Articular chondrocyte of knee joint (primary cell): Measurements from ENCODE around the gene KLHL1. TPM values are rescaled to one million over a fixed set of nuclear protein-coding genes. Genes with fewer than 3 reads are reported as not detected.

Experiments used
- small RNA-seq: library from RNA; depleted of rRNA; stranded (forward); fragments of <200 nt; gene quantifications from one replicate; pipeline ENCODE3, GENCODE V24; 2012
- total RNA-seq: library from RNA; depleted of rRNA; stranded (reverse); fragments of >200 nt; gene quantifications from 2 replicates; pipeline ENCODE4 v1.2.3, GENCODE V29; 2012

KLHL1 gene
- not detected in 2 replicates for total RNA-seq

DNA sequence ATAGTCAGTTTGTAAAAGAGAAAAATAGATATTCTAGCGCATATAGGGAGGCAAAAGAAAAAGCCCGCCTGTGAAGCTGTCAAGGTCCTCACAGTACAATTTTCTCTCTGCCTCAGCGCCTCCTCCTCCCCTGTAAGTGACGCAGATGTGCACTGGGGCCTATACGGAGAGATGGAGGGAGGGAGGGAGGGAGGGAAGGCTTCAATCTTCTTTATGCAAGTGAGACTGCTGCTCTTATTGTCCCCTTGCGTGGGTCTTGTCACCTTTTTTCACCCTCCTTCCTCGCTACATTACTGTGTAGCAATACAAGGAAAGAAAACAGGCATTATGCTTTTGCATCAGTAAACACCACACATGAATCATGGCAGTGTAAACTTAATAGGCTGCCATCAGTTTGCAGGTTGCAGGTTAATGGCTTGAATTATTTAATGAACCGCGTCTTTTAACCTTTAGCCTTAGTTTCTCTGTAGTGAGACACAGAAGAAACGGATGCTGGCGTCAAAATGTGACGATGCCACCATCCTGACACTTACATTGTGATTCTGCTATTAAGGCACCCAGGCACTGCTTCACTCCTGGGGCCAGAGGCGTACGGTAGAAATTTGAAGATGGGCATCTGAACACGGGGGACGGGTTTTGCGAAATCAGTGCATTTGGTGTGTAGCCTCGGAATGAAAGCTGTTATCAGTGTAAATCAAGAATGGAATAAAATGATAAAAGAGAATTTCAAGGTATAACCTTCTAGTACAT lies at the start of gene KLHL1:
Gene KLHL1 (minus strand): TSS at position 97 of the 750 bp plus-strand sequence. CDS start 753 bp downstream, outside the sequence.

DNA sequence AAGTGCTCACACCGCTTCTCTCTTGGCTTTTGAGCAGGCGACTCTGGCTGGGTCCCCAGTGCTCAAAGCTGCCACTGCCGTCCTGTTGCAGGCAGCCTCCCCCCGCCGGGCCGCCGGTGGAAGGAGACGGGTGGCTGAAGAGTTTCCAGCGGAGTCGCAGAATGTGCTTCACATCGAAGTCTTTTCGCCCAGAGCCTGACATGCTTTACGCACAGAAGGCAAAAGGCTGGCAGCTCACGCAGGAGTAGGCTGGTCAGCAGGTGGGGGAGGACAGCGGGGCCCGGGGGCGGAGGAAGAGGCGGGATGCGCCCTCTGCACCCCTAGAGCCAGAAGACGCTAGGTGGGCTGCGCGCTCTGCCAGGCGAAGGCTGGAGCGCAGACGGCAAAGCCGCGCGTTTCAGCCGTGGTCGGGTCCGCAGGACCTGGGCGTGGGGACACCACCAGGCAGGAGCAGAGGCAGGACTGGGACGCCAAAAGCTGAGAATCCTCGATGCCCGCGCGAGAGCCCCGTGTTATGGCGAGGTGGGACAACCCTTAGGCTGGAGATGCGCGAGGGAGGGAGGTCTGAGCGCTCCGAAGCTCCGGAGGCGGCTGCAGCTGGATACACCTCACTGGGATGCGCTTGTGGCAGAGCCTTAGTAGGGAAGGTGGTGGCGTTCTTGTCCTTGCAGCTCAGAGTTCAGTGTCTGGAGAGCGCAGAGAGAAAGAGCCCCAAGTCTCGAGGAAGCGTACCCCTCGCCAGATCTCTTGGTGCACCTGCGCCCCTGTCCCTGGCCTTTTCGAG lies 562 bp downstream of the KLHL1 start, which contains the start of gene ATXN8OS:
Gene ATXN8OS (plus strand): TSS at position 329 of the 784 bp plus-strand sequence.

Small RNA genes within 50 kb of the gene (small RNA-seq; reads per million reads assigned to genes)
- not detected for gene RNY3P10

Other genes with a start within 250 kb of the KLHL1 start
- not detected in 2 replicates for gene ATXN8OS, start 626 bp downstream of the KLHL1 start, total RNA-seq